SK-N-MC (cell line): ENCODE results near the gene BGLAP.

Experiments used
- DNase-seq: peaks from one replicate; pipeline ENCODE4 v3.0.0-alpha.2; 2011; ENCODE audit warnings: low read depth, low spot score
- H3K27ac ChIP-seq: fragments of 200-600 bp; sonication (generic); 2 replicates; pipeline ENCODE4 v1.5.1; 2016; ENCODE audit warnings: mixed run types
- H3K36me3 ChIP-seq: fragments of 200-600 bp; sonication (generic); 2 replicates; pipeline ENCODE4 v1.6.1; 2017; ENCODE audit warnings: antibody characterized with exemption, low read length, mixed read lengths; ENCODE audit not compliant: insufficient read depth
- H3K4me3 ChIP-seq: fragments of 200-600 bp; sonication (generic); 2 replicates; pipeline ENCODE4 v1.5.1; 2016
- H3K9ac ChIP-seq: fragments of 200-600 bp; sonication (generic); 2 replicates; pipeline ENCODE4 v1.8.0; 2017; ENCODE audit warnings: mixed run types, mixed read lengths; ENCODE audit not compliant: insufficient read length
- H3K9me3 ChIP-seq: fragments of 200-600 bp; sonication (generic); 2 replicates; pipeline ENCODE4 v1.6.1; 2017; ENCODE audit warnings: low read depth, mild to moderate bottlenecking, antibody characterized with exemption, low read length, moderate library complexity, mixed read lengths
- EZH2 ChIP-seq: fragments of 200-600 bp; sonication (generic); IDR thresholded peaks from one replicate; pipeline ENCODE4 v1.6.1; 2017; ENCODE audit warnings: antibody characterized with exemption
- FOXP2 ChIP-seq: optimal IDR thresholded peaks from 2 replicates; pipeline ENCODE3; 2011; ENCODE audit warnings: mild to moderate bottlenecking, moderate library complexity; ENCODE audit not compliant: insufficient read depth; ENCODE audit errors: extremely low read length, control extremely low read depth
- POLR2AphosphoS5 ChIP-seq: IDR thresholded peaks from 2 replicates; pipeline ENCODE4 v1.6.1; 2012; ENCODE audit warnings: mild to moderate bottlenecking, low read depth, low read length, borderline replicate concordance

Gene BGLAP

DNA sequence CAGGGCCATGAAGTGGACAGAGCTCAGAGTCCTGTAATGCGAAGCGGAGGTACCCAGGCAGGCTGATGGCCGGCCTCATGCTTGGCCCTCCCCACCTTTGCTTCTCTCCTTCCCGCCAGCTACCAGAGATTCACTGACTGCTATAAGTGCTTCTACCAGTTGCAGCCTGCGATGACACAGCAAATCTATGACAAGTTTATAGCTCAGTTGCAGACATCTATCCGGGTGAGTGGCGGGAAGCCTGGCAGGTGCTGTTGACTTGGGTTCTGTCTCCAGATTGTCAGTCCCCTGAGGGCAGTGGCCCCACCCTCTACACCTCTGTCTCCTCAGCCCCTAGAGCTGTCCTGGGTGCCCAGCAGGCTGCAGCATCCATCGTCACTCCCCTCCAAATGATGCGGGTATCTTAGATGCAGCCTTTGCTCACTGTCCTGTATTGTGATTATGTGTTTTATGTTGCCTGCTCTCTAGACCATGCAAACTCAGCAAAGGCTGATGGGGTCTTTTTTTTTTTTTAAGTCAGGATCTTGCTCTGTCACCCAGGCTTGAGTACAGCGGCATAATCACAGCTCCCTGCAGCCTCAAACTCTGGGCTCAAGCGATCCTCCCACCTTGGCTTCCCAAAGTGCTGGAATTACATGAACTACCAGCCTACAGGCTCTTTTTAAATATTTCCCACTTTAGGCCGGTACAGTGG is 9.6 kb upstream of the BGLAP start:
- H3K27ac ChIP-seq, result no peak overlapping the region
- H3K9ac ChIP-seq, result no peak overlapping the region
- H3K9me3 ChIP-seq, result no peaks in the 10 kb centered on the region
- no peak overlapping the region for H3K4me3 ChIP-seq
- TF ChIP-seq FOXP2 (no peak), POLR2AphosphoS5 (no peak), EZH2 (no peak)
- H3K36me3 ChIP-seq, result peaks cover 16% of the 10 kb centered on the region
- no peak for DNase-seq

DNA sequence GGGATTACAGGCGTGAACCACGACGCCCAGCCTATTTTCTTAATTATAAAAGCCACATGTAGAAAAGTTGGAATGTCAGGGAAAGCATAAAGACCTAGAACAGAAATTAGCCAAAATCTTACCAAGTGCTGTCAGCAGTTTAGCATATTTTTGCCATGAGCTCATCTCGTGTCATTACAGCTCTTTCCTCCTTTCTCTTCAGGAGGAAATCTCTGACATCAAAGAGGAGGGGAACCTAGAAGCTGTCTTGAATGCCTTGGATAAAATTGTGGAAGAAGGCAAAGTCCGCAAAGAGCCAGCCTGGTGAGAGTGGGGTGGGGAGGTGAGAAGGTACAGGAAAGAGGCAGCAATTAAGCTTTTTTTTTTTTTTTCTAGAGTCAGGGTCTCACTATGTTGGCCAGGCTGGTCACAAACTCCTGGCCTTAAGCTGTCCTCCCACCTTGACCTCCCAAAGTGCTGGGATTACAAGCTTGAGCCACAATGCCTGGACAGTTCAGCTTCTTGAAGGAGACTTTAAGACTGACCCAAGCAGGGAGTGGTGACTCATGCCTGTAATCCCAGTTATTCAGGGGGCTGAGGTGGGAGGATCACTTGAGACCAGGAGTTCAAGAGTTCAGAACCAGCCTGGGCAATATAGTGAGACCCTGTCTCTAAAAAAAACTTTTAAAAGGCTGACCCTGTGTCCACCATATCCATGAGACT is 8.4 kb upstream of the BGLAP start:
- no peaks in the 10 kb centered on the region for H3K9me3 ChIP-seq
- peaks cover 16% of the 10 kb centered on the region for H3K36me3 ChIP-seq
- H3K9ac ChIP-seq, result no peak overlapping the region
- TF ChIP-seq POLR2AphosphoS5, result no peak
- TF ChIP-seq EZH2, result no peak
- no peak for TF ChIP-seq FOXP2
- no peak for DNase-seq
- H3K4me3 ChIP-seq, result no peak overlapping the region
- peak overlapping the region; percentile 3; the same call in 1 of the 2 replicates for H3K27ac ChIP-seq

GRCh38 chr1:156236164-156236563 is 5.8 kb upstream of the BGLAP start:
- Histone ChIP-seq H3K27ac (no peak overlapping the region), H3K36me3 (peaks cover 19% of the 10 kb centered on the region), H3K9ac (no peak overlapping the region), H3K4me3 (no peak overlapping the region), H3K9me3 (no peaks in the 10 kb centered on the region)
- TF ChIP-seq EZH2 (no peak), POLR2AphosphoS5 (no peak), FOXP2 (no peak)
- no peak for DNase-seq

DNA sequence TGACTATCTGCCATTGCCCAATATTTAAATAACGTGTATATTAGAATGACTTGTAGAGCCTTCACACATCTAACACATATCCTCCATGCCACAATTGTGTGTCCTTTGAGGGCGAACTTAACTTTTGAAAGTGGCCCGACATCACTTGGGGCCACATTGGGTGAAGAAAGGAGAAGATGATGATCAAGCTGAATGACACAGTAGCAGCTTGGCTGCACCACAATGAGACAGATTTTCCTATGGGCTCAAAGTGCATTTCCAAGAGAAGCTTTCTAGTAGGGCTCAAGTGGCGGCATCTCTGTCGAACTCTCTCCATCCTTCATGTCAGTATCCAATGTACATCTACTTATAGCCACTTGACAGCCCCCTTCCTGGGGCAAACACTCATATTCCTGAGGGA is 3.7 kb upstream of the BGLAP start:
- H3K9ac ChIP-seq, result no peak overlapping the region
- H3K9me3 ChIP-seq, result no peaks in the 10 kb centered on the region
- DNase-seq, result no peak
- H3K36me3 ChIP-seq, result peaks cover 19% of the 10 kb centered on the region
- no peak overlapping the region for H3K4me3 ChIP-seq
- no peak overlapping the region for H3K27ac ChIP-seq
- TF ChIP-seq FOXP2, result no peak
- TF ChIP-seq POLR2AphosphoS5, result no peak
- no peak for TF ChIP-seq EZH2

DNA sequence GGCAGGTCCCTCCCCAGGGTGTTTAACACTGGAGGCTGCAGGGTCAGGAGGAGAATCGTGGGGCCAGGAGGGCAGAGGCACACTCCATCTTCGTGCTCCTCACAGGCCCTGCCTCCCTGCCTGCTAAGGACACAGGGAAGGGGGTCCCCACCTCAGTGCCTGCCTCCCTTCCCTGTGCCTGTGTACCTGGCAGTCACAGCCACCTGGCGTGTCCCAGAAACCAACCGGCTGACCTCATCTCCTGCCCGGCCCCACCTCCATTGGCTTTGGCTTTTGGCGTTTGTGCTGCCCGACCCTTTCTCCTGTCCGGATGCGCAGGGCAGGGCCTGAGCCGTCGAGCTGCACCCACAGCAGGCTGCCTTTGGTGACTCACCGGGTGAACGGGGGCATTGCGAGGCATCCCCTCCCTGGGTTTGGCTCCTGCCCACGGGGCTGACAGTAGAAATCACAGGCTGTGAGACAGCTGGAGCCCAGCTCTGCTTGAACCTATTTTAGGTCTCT is 623 bp upstream of the BGLAP start:
- Histone ChIP-seq H3K36me3 (peaks cover 10% of the 10 kb centered on the region), H3K27ac (no peak overlapping the region), H3K9ac (no peak overlapping the region), H3K4me3 (no peak overlapping the region), H3K9me3 (no peaks in the 10 kb centered on the region)
- TF ChIP-seq EZH2, result no peak
- TF ChIP-seq POLR2AphosphoS5, result no peak
- no peak for TF ChIP-seq FOXP2
- DNase-seq, result no peak

- H3K9me3 ChIP-seq, result no peaks in the 10 kb centered on the region
- peaks cover 3% of the 10 kb centered on the region; the same call in 1 of the 2 replicates for H3K36me3 ChIP-seq
- no peak overlapping the region for H3K4me3 ChIP-seq
- no peak for DNase-seq
- TF ChIP-seq POLR2AphosphoS5, result no peak
- no peak for TF ChIP-seq EZH2
- TF ChIP-seq FOXP2, result no peak
- no peak overlapping the region for H3K9ac ChIP-seq
- H3K27ac ChIP-seq, result no peak overlapping the region
Observed at GRCh38 chr1:156242738-156243137, 754 bp downstream of the BGLAP start.

DNA sequence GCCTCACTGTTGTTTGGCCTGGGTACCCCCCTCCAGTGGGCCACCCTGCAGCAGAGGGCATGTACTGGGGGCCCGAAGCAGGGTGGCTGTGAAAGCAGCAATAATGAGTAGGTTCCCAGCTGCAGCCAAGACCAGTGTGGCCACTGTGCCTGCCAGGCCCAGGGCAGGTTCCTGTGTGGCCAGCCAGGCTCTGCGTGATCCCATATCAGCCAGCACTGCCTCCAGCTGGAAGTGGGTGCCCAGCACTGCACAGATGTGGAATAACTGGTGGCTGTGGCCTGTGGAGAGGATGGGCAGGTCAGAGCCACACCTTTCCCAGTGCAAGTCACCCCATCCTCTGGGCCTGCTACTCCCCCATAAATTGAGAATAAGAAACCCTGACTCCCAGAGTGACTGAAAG is 2.1 kb downstream of the BGLAP start:
- no peak for DNase-seq
- Histone ChIP-seq H3K9ac (no peak overlapping the region), H3K27ac (no peak overlapping the region), H3K4me3 (no peak overlapping the region), H3K36me3 (peaks cover 3% of the 10 kb centered on the region; the same call in 1 of the 2 replicates), H3K9me3 (no peaks in the 10 kb centered on the region)
- TF ChIP-seq FOXP2, result no peak
- no peak for TF ChIP-seq EZH2
- no peak for TF ChIP-seq POLR2AphosphoS5

DNA sequence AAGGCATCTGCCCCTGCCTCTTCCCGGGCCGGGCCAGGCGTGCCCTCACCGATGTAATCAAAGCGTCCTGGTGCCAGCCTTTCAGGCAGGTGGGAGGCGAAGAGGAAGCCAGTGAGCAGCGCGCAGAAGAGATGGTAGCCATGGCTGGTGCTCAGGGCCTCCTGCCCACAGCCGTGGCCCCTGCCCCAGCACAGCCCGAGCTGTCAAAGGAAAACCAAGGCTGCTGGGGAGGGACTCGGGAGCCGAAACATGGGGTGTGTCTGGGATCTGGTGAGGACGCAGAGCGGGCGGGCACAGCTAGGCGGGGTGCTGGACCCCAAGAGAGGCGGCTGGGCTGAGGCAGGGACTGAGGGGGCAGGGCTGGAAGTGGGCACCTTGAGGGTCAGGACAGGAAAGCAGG is 2.7 kb downstream of the BGLAP start:
- Histone ChIP-seq H3K36me3 (peaks cover 2% of the 10 kb centered on the region; the same call in 1 of the 2 replicates), H3K27ac (no peak overlapping the region), H3K9ac (no peak overlapping the region), H3K4me3 (no peak overlapping the region), H3K9me3 (no peaks in the 10 kb centered on the region)
- no peak for DNase-seq
- no peak for TF ChIP-seq POLR2AphosphoS5
- TF ChIP-seq FOXP2, result no peak
- no peak for TF ChIP-seq EZH2
